ENCODE measurements around the gene MYO18A. TPM values are rescaled to one million over a fixed set of nuclear protein-coding genes. Genes with fewer than 3 reads are reported as not detected.

MYO18A gene
- total RNA-seq, 1 donor from 2014 or later, result 11.6 TPM

DNA sequence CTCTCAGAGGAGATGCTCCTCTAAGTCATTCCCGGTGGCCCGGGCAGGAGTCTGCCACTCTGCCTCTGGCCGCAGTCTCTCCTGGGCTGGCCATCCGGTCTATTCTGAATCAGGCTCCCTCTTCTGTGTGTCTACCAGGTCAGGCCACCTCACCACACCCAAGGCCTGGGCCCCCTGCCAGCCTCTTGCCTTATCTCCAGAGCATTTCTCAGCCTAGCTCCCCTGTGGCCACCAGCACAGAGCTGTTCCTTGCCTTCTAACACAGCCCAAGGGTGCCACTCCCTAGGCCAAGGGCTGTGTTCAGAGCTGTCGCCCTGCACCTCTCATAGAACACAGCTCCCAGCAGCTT, 55.3 kb downstream of the MYO18A start:
- H3K27ac Mint-ChIP-seq, result peak overlapping the region; percentile 86

DNA sequence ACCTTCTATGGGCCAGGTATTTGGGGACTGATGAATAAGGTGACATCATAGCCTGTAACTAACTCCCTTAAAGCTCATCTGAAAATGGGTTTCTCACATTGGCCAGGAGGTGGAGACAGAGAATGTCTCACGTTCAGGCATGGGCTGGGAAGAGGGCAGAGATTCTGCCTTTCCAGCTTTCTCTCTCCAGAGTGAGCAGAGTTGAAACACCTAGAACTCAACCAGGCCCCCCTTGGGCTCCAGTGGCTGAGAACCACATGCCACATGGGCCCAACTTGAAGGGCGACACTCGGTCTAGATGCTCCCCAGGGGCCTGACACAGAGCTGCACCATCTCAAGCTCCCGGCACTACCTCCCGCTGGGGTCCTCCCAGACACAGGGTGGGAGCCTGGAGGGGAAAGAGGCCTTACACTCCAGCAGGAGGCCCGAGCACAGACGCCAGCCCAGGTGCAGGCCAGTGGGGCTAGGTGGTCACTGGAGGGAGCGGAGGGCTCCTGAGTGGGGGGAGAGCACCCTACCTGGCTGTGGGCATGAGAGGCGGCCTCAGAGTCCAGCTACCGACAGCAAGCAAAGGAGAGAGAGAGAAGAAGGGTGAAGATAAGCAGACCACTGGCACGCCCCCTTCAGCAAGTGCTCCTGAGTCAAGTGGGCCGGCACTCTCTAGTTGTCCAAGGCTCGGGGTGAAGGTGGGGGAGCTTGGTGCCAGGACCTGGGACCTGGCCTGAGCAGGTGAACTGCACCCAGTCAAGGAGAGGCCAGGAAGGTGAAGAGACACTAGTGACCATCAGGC, 55.9 kb downstream of the MYO18A start:
- no peaks in the 10 kb centered on the region for H3K9me3 Mint-ChIP-seq

More for the DNA sequence above, 55.3 kb downstream of the MYO18A start:
- Histone ChIP-seq H3K4me3 (no peak overlapping the region), H4K20me1 (ENCODE audit: low read depth) (peaks cover 4% of the 10 kb centered on the region), H3K4me2 (no peak overlapping the region), H3K27me3 (no peaks in the 10 kb centered on the region), H3K9me3 (ENCODE audit: low read depth) (no peaks in the 10 kb centered on the region), H3F3A (ENCODE audit: low read depth) (no peaks in the 10 kb centered on the region), H2AFZ (replicated peaks) (no peak overlapping the region), H3K79me2 (ENCODE audit: low read depth) (no peaks in the 10 kb centered on the region), H3K27ac (no peak overlapping the region), H3K36me3 (no peaks in the 10 kb centered on the region), H3K4me1 (peaks cover 5% of the 10 kb centered on the region), H3K9ac (no peak overlapping the region)
- TF ChIP-seq EZH2phosphoT487 (IDR thresholded peaks at IDR 0.05) (no peak), EZH2 (IDR thresholded peaks at IDR 0.05) (no peak)
- TF ChIP-seq, protein P1, sequence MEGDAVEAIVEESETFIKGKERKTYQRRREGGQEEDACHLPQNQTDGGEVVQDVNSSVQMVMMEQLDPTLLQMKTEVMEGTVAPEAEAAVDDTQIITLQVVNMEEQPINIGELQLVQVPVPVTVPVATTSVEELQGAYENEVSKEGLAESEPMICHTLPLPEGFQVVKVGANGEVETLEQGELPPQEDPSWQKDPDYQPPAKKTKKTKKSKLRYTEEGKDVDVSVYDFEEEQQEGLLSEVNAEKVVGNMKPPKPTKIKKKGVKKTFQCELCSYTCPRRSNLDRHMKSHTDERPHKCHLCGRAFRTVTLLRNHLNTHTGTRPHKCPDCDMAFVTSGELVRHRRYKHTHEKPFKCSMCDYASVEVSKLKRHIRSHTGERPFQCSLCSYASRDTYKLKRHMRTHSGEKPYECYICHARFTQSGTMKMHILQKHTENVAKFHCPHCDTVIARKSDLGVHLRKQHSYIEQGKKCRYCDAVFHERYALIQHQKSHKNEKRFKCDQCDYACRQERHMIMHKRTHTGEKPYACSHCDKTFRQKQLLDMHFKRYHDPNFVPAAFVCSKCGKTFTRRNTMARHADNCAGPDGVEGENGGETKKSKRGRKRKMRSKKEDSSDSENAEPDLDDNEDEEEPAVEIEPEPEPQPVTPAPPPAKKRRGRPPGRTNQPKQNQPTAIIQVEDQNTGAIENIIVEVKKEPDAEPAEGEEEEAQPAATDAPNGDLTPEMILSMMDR (IDR thresholded peaks at IDR 0.05), result no peak
- Mint-ChIP-seq H3K4me3 (no peak overlapping the region), H3K4me1 (no peaks in the 10 kb centered on the region), H3K36me3 (no peaks in the 10 kb centered on the region), H3K27me3 (ENCODE audit: insufficient read depth, low read depth) (peaks cover 4% of the 10 kb centered on the region), H3K9me3 (no peaks in the 10 kb centered on the region)
- DNase-seq (ENCODE audit: low spot score), result no peak

DNA sequence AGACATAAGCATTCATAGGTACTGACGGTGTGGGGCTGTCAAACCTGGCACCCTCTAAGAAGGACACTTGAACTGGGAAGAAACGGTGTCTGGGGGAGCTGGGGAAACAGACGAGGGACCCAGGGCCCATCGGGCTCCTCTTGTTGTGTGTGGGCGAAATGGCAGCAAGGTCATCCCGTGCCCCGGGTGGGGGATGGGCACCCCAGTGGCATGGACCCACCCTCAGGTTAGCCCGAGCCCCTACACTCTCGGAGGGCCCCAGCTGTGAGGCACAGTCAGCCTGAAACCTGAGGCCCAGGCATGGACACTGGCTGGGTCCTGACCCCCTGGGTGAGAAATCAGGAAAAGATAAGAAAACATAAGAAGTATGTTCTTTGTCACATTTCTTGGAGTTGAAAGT, 57.1 kb downstream of the MYO18A start:
- no peaks in the 10 kb centered on the region for H3K27me3 ChIP-seq

More for the DNA sequence above, 55.9 kb downstream of the MYO18A start:
- Mint-ChIP-seq H3K4me3 (no peak overlapping the region), H3K27ac (no peak overlapping the region), H3K27me3 (ENCODE audit: insufficient read depth, low read depth) (peaks cover 4% of the 10 kb centered on the region), H3K4me1 (no peaks in the 10 kb centered on the region), H3K36me3 (no peaks in the 10 kb centered on the region)
- no peaks in the 10 kb centered on the region for H4K20me1 ChIP-seq (ENCODE audit: low read depth)
- no peaks in the 10 kb centered on the region for H3F3A ChIP-seq (ENCODE audit: low read depth)
- no peak overlapping the region for H3K9ac ChIP-seq
- no peaks in the 10 kb centered on the region for H3K79me2 ChIP-seq (ENCODE audit: low read depth)
- no peaks in the 10 kb centered on the region for H3K27me3 ChIP-seq
- DNase-seq (ENCODE audit: low spot score), result peak; percentile 72
- no peak overlapping the region for H3K4me2 ChIP-seq
- no peak overlapping the region for H2AFZ ChIP-seq (replicated peaks)
- H3K4me3 ChIP-seq, result no peak overlapping the region
- TF ChIP-seq EZH2 (IDR thresholded peaks at IDR 0.05), result no peak
- no peak for TF ChIP-seq EZH2phosphoT487 (IDR thresholded peaks at IDR 0.05)
- TF ChIP-seq, protein P1 (IDR thresholded peaks at IDR 0.05), result peak; percentile 68
- no peaks in the 10 kb centered on the region for H3K9me3 ChIP-seq (ENCODE audit: low read depth)
- no peaks in the 10 kb centered on the region for H3K36me3 ChIP-seq
- peaks cover 5% of the 10 kb centered on the region for H3K4me1 ChIP-seq
- H3K27ac ChIP-seq, result no peak overlapping the region

More for the DNA sequence above, 57.1 kb downstream of the MYO18A start:
- H3K79me2 ChIP-seq (ENCODE audit: low read depth), result no peaks in the 10 kb centered on the region
- no peak overlapping the region for H2AFZ ChIP-seq (replicated peaks)
- H3K4me1 Mint-ChIP-seq, result no peaks in the 10 kb centered on the region
- no peak overlapping the region for H3K4me2 ChIP-seq
- peaks cover 2% of the 10 kb centered on the region for H3K27me3 Mint-ChIP-seq (ENCODE audit: insufficient read depth, low read depth)
- no peaks in the 10 kb centered on the region for H3K9me3 ChIP-seq (ENCODE audit: low read depth)
- no peaks in the 10 kb centered on the region for H3K36me3 Mint-ChIP-seq
- H3K4me1 ChIP-seq, result peaks cover 4% of the 10 kb centered on the region
- H3K36me3 ChIP-seq, result no peaks in the 10 kb centered on the region
- no peaks in the 10 kb centered on the region for H4K20me1 ChIP-seq (ENCODE audit: low read depth)
- no peak overlapping the region for H3K27ac Mint-ChIP-seq
- no peak overlapping the region for H3K4me3 ChIP-seq
- H3K9me3 Mint-ChIP-seq, result no peaks in the 10 kb centered on the region
- no peak for TF ChIP-seq EZH2 (IDR thresholded peaks at IDR 0.05)
- TF ChIP-seq EZH2phosphoT487 (IDR thresholded peaks at IDR 0.05), result no peak
- TF ChIP-seq, protein P1 (IDR thresholded peaks at IDR 0.05), result no peak
- H3K9ac ChIP-seq, result no peak overlapping the region
- no peak overlapping the region for H3K27ac ChIP-seq
- no peak for DNase-seq (ENCODE audit: low spot score)
- no peak overlapping the region for H3K4me3 Mint-ChIP-seq
- H3F3A ChIP-seq (ENCODE audit: low read depth), result no peaks in the 10 kb centered on the region
